GM12875 (cell line): Measurements from ENCODE around the gene CFAP97D1.

Experiments used
- H3K4me3 ChIP-seq: one replicate; pipeline ENCODE4 v1.5.1; 2011; ENCODE audit warnings: low read depth, low read length, control low read depth
- TF ChIP-seq, protein P1 (sequence below): IDR thresholded peaks from 2 replicates; pipeline ENCODE4 v1.5.1; 2011; ENCODE audit warnings: low read depth, mild to moderate bottlenecking, control low read depth, inconsistent platforms, low read length, moderate library complexity, borderline replicate concordance; ENCODE audit not compliant: insufficient read depth

CFAP97D1 gene

DNA sequence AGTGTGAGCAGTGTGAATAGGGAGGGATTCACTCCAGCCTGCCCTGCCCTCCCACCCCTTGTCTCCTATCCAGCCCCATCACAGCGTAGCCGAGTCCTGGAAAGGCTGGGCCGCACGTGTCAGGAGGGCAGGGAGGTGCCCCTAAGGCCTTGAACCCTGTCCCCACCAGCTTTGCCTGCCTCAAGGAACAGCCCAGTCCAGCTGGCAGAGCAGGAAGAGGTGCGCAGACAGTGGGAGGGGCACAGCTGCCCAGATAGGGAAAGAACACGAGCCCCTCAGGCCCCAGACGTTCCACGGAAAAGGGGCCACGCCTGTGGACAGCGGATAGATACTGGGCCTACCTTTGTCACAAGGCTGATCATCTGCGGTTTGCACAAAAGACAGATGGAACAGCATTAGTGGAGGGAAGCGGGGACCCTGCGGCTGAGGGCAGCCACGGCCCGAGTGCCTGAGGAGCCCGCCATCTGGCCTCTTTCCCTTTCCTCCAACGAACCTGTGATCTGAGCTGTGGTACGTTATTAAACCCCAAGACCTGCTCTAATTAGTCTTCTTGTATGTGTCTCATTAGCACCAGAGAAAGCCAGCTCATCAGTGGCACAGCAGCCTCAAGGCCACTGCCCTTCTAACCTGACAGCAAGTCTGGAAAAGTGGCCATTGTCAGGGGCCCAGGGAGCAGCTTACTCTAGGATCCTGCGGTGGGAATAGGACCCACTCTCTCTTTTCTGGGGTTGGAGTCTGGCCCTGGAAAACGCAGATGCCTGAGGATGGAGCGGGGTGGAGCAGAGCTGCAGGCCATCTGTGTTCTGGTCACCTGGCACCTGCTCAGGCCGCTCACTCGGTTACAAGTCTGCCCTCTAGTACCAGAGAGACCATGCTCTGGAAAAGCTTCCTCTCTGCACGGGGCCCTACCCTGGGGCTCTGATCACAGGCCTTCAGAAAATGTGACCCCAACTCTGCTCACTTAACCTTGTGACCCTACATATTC, 36.4 kb downstream of the CFAP97D1 start:
- H3K4me3 ChIP-seq: no peak overlapping the region
- TF ChIP-seq, protein P1, sequence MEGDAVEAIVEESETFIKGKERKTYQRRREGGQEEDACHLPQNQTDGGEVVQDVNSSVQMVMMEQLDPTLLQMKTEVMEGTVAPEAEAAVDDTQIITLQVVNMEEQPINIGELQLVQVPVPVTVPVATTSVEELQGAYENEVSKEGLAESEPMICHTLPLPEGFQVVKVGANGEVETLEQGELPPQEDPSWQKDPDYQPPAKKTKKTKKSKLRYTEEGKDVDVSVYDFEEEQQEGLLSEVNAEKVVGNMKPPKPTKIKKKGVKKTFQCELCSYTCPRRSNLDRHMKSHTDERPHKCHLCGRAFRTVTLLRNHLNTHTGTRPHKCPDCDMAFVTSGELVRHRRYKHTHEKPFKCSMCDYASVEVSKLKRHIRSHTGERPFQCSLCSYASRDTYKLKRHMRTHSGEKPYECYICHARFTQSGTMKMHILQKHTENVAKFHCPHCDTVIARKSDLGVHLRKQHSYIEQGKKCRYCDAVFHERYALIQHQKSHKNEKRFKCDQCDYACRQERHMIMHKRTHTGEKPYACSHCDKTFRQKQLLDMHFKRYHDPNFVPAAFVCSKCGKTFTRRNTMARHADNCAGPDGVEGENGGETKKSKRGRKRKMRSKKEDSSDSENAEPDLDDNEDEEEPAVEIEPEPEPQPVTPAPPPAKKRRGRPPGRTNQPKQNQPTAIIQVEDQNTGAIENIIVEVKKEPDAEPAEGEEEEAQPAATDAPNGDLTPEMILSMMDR: no peak

DNA sequence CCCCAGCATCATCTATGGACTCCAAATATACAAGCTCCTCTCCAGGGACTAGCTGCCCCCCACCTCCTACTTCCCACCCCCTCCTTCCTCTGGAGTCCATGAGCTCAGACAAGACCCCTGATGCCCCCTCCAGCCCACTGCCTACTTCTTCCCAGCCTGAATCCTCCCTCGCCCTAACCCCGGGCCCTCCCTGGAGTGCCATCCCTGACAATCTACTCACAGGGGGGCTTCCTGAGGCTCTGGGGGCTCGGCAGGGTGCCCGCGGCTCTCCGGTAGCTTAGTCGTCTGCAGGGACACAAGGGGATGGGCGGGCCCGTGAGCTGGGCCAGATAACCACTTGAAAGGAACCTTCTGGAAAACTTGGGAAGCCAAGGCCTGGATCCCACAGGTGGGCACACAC, 37.6 kb downstream of the CFAP97D1 start:
- no peak overlapping the region for H3K4me3 ChIP-seq
- TF ChIP-seq, protein P1: no peak

DNA sequence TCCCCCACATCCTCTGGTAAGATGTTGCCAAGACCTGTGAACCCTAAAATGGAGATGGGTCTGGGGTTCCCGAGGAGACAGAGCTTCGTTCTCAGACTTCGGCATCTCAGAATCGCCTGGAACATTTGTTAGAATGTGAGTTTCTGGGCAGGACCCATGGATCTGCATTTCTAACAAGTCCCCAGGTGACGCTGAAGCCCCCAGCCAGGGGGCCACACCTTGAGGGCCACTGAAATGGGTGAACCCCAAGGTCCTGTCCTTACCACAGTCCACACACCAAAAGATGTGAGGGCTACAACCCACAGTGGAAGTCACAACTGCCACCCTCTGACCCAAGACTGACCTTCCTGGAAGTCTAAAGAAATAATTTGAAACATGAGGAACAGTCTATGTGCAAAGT, 38.7 kb downstream of the CFAP97D1 start:
- TF ChIP-seq, protein P1: no peak
- H3K4me3 ChIP-seq: no peak overlapping the region

DNA sequence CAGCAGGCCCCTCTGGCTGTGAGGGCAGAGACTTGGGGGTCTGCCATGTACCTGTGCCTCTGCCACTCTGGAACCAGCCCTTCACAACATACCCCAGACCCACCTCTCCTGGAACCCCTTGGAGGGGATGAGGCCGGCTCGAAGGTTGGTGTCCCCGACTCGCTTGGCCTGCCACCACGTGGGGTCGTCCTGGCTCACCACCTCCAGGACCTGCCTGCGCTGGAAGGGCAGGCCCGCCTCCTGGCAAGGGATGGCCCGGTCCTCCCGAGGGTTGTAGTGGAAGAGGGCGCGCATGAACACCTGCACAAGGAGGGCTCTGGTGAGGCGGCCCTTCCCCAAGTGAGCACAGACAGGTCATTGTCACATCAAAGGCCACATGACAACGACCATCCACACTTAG, 40.5 kb downstream of the CFAP97D1 start:
- TF ChIP-seq, protein P1: no peak
- no peak overlapping the region for H3K4me3 ChIP-seq

DNA sequence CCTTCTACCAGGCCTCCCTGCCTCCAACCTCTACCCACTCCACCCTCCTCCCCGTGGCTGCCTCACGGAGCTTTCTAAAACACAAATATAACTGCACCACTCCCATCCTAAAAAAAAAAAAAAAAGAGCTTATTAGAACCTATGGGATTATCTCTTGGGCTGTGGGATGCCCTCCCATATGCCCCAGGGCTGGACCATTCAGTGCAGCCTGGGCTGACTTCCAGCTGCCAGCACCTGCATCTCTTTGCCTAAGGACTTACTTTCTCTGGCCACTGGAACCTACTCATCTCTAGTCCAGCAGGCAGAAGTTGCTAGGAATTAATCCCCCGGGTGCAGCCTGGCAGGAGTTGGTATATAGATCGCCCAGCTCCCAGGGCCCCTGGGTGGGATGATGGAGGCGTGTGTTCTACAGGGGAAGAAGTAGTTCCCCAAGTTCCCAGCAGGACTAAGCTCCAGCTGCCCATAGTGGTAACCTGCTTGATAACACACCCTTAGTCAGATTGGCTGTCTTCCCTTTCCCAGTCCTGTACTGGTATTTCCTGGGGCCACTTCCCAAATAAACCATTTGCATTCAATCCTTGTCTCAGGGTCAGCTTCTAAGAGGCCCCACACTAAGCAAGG, 42.4 kb downstream of the CFAP97D1 start:
- TF ChIP-seq, protein P1: no peak
- no peak overlapping the region for H3K4me3 ChIP-seq

DNA sequence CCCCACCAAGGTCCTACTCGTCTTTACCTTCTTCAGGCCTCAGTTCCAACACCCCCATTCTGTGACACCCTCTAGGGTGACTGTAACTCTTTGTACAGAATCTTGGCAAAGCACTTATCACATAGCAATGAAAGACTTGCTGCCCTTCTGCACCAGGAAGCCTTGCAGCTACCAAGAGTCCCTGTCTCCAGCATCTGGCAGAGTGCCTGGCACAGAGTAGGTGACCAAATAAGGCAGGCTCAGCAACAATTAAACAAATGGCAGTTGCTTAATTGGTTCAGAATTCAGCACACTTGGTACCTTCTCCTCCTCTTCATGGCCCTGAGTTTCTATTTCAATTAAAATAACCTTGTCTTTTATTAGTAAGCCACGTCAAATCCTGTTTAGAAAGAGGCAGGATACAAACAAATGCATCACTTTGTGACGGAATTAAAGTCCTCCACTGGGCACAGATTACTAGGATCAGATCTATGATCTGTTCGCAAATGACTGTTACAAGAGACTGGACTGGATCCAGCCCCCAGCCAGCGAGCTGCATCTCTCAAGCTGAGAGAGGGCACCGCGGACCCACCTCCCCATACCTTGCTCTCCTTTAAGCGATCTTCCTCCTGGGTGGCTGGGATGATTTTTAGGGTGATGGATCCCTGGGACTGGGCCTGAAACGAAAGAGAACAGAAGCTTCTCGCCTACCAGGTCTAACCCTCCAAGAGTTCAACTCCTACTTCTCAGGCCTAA, 43.3 kb downstream of the CFAP97D1 start:
- H3K4me3 ChIP-seq: no peak overlapping the region
- TF ChIP-seq, protein P1: no peak
